RWPE1 (cell line): ENCODE data around the gene CEP350.

Source experiments
- CTCF ChIA-PET: fragments of 350-600 bp; sonication (Branson Sonifier 250); formaldehyde crosslinking; extraction: SDS; loops from one replicate; lab custom pipeline; 2021; lab: Yijun Ruan, JAX
- POLR2A ChIA-PET: fragments of 400-600 bp; formaldehyde crosslinking; extraction: SDS; loops from one replicate; lab custom pipeline; 2020; ENCODE audit warnings: antibody characterized with exemption; ENCODE audit not compliant: low non-redundant PET; lab: Yijun Ruan, JAX
- DNase-seq: peaks from one replicate; pipeline ENCODE4 v3.0.0; 2012; ENCODE audit warnings: low spot score
- H3K27ac ChIP-seq: fragments of 450-650 bp; 2 replicates; pipeline ENCODE4 v1.5.1; 2017
- CTCF ChIP-seq: fragments of 450-650 bp; conservative IDR thresholded peaks from 2 replicates; pipeline ENCODE4 v1.5.1; 2017; ENCODE audit warnings: low read depth, mild to moderate bottlenecking

CEP350 gene

GRCh38 chr1:179921981-179922872, 32.4 kb upstream of the CEP350 start:
- DNase-seq: no peak
- no peak for TF ChIP-seq CTCF
- POLR2A ChIA-PET: no interaction called here
- CTCF ChIA-PET: interaction anchor here (0.6 kb wide), 2 partner anchors 164 to 295 kb away, joined by 3 read pairs; no protein-coding TSS in a partner anchor
- H3K27ac ChIP-seq: no peak overlapping the region

GRCh38 chr1:179923029-179923428, 31.6 kb upstream of the CEP350 start:
- DNase-seq: no peak
- ChIA-PET CTCF (no interaction called here), POLR2A (no interaction called here)
- TF ChIP-seq CTCF: no peak
- H3K27ac ChIP-seq: no peak overlapping the region

GRCh38 chr1:179924268-179924667, 30.3 kb upstream of the CEP350 start:
- POLR2A ChIA-PET: interaction anchor here (0.6 kb wide), 1 partner anchor 108 kb away, joined by 3 read pairs; no protein-coding TSS in a partner anchor
- H3K27ac ChIP-seq: no peak overlapping the region
- DNase-seq: no peak
- no peak for TF ChIP-seq CTCF
- CTCF ChIA-PET: interaction anchor here (0.7 kb wide), 1 partner anchor 762 kb away, joined by 4 read pairs; no protein-coding TSS in a partner anchor

GRCh38 chr1:179925302-179925701, 29.3 kb upstream of the CEP350 start:
- DNase-seq: no peak

GRCh38 chr1:179925922-179926849, 28.4 kb upstream of the CEP350 start:
- TF ChIP-seq CTCF: no peak
- no peak overlapping the region for H3K27ac ChIP-seq
- DNase-seq: peak; percentile 62
- ChIA-PET CTCF (interaction anchor here (0.7 kb wide), 1 partner anchor 44 kb away, joined by 3 read pairs; no protein-coding TSS in a partner anchor), POLR2A (no interaction called here)

More at GRCh38 chr1:179925302-179925701, 29.3 kb upstream of the CEP350 start:
- CTCF ChIA-PET: interaction anchor here (0.5 to 0.7 kb wide), 2 partner anchors 43 to 84 kb away, joined by 3 read pairs; no protein-coding TSS in a partner anchor
- POLR2A ChIA-PET: no interaction called here
- no peak overlapping the region for H3K27ac ChIP-seq
- no peak for TF ChIP-seq CTCF

- no peak for DNase-seq
- POLR2A ChIA-PET: no interaction called here
- no peak overlapping the region for H3K27ac ChIP-seq
- CTCF ChIA-PET: no interaction called here
- TF ChIP-seq CTCF: no peak
Measured at GRCh38 chr1:179926850-179927205, 27.8 kb upstream of the CEP350 start.
